Brain microvascular endothelial cell (primary cell): ENCODE data around the gene MORF4L1.

Experiments used
- DNase-seq: peaks from one replicate; pipeline ENCODE4 v3.0.0-alpha.2; 2020
- H3K27ac ChIP-seq: fragments of 250-450 bp; sonication (Bioruptor Pico); 2 replicates; pipeline ENCODE4 v1.5.1; 2020; ENCODE audit warnings: mild to moderate bottlenecking, moderate library complexity
- H3K27me3 ChIP-seq: fragments of 250-450 bp; sonication (Bioruptor Pico); replicated peaks from 2 replicates; pipeline ENCODE4 v1.5.1; 2020; ENCODE audit warnings: mild to moderate bottlenecking
- H3K36me3 ChIP-seq: fragments of 250-450 bp; sonication (Bioruptor Pico); replicated peaks from 2 replicates; pipeline ENCODE4 v1.5.1; 2020; ENCODE audit warnings: mild to moderate bottlenecking
- H3K4me3 ChIP-seq: 2 replicates; pipeline ENCODE4 v1.5.1; 2011; ENCODE audit warnings: low read depth, mild to moderate bottlenecking, control low read depth, low read length, moderate library complexity
- CTCF ChIP-seq: IDR thresholded peaks from 2 replicates; pipeline ENCODE4 v1.5.1; 2011; ENCODE audit warnings: low read depth, mild to moderate bottlenecking, moderate library complexity, low read length, control low read depth, inconsistent platforms; ENCODE audit errors: missing control alignments
- in situ Hi-C: cut with HindIII; loops from 2 replicates; pipeline ENCODE4 v1.10.0; 2017; ENCODE audit warnings: low sequenced_read_pairs, low pct_ligation_motif_present

The MORF4L1 gene

GRCh38 chr15:78930577-78931388, 58.1 kb downstream of the MORF4L1 start:
- in situ Hi-C loops, result no loop called here
- H3K27ac ChIP-seq, result peak overlapping the region; percentile 13
- H3K4me3 ChIP-seq, result no peak overlapping the region

GRCh38 chr15:78931439-78932257, 59.0 kb downstream of the MORF4L1 start:
- H3K4me3 ChIP-seq, result no peak overlapping the region
- in situ Hi-C loops, result no loop called here
- no peak overlapping the region for H3K27ac ChIP-seq
- no peak for DNase-seq
- no peak for TF ChIP-seq CTCF
- H3K27me3 ChIP-seq, result no peaks in the 10 kb centered on the region
- H3K36me3 ChIP-seq, result no peaks in the 10 kb centered on the region

More at GRCh38 chr15:78930577-78931388, 58.1 kb downstream of the MORF4L1 start:
- peak; percentile 87 for DNase-seq
- TF ChIP-seq CTCF, result no peak
- Histone ChIP-seq H3K36me3 (no peaks in the 10 kb centered on the region), H3K27me3 (no peaks in the 10 kb centered on the region)

GRCh38 chr15:78932258-78932808, 59.6 kb downstream of the MORF4L1 start:
- DNase-seq, result no peak
- in situ Hi-C loops, result no loop called here
- H3K36me3 ChIP-seq, result no peaks in the 10 kb centered on the region
- H3K27ac ChIP-seq, result no peak overlapping the region
- H3K27me3 ChIP-seq, result no peaks in the 10 kb centered on the region
- H3K4me3 ChIP-seq, result no peak overlapping the region
- TF ChIP-seq CTCF, result no peak

GRCh38 chr15:78933187-78933822, 60.6 kb downstream of the MORF4L1 start:
- in situ Hi-C loops, result no loop called here
- Histone ChIP-seq H3K27me3 (no peaks in the 10 kb centered on the region), H3K27ac (no peak overlapping the region), H3K36me3 (no peaks in the 10 kb centered on the region), H3K4me3 (no peak overlapping the region)
- no peak for DNase-seq
- no peak for TF ChIP-seq CTCF

DNA sequence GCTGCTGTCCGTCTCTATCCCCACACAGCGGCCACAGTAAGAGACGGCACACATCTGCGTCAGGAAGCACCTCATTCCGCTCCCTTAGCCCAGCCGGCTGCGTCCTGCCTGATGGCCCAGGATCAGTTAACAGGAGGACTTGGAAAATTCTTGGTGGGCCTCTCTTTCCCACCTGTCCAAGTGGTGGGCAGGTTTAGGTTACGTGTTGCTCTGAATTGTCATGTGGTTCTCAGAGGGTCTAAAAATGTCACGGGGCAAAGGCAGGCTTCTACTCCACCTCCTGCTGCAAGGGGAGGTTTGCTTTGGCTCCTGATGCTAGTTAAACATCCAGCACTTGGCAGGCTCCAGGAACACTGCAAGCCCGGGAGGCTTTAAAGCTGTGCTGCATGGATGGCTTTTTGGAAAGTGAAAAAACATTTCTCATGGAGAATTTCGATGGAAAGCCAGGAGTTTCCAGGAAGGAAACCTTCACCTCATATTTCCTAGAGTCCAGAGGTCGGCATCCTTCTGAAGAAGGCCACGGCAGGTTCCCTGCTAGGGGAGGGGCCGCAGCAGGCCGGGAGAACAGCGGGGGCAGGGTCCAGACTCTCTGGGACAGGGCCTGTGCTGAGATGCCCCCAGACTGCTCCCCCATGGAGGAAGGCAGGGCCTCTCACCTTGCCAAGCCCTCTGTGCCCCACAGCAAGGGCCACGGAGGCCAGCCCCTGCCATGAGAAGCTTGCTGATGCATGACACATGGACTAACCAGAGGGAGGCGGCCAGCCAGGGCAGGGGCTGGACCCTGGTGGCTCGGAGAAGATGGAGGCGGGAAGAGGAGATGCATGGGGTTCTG, 61.3 kb downstream of the MORF4L1 start:
- Histone ChIP-seq H3K27ac (no peak overlapping the region), H3K36me3 (no peaks in the 10 kb centered on the region), H3K4me3 (no peak overlapping the region), H3K27me3 (no peaks in the 10 kb centered on the region)
- no peak for DNase-seq
- in situ Hi-C loops, result no loop called here
- TF ChIP-seq CTCF, result no peak
